H1 (cell line): ENCODE results near the gene TRIL.

Experiments used
- BRCA1 ChIP-seq: IDR thresholded peaks from 2 replicates; pipeline ENCODE4 v1.6.1; 2012; ENCODE audit warnings: low read depth, low read length, improper control_type of control experiment
- KDM1A ChIP-seq: fragments of 200-600, 300-600 bp; sonication (generic); IDR thresholded peaks from 2 replicates; pipeline ENCODE4 v1.7.1; 2016; ENCODE audit warnings: mild to moderate bottlenecking, low read length, borderline replicate concordance
- MAFK ChIP-seq: IDR thresholded peaks from 2 replicates; pipeline ENCODE4 v1.6.1; 2012; ENCODE audit warnings: low read depth, mild to moderate bottlenecking, improper control_type of control experiment, low read length
- POLR2A ChIP-seq, 2 experiments: IDR thresholded peaks; 1 replicate in 1 of 2; 2 replicates in 1 of 2; pipeline ENCODE4 v1.6.1; 2011; ENCODE audit warnings: low read depth in 2 of 2, low read length in 2 of 2, mild to moderate bottlenecking in 2 of 2; ENCODE audit errors: control extremely low read depth in 1 of 2
- POLR2AphosphoS5 ChIP-seq: IDR thresholded peaks from 2 replicates; pipeline ENCODE4 v1.6.1; 2011; ENCODE audit warnings: low read depth, low read length
- RFX5 ChIP-seq: IDR thresholded peaks from 2 replicates; pipeline ENCODE4 v1.6.1; 2011; ENCODE audit warnings: low read depth, low read length, improper control_type of control experiment, borderline replicate concordance
- SIRT6 ChIP-seq: IDR thresholded peaks from one replicate; pipeline ENCODE4 v1.7.1; 2012; ENCODE audit warnings: low read length, inconsistent platforms
- SUZ12 ChIP-seq: fragments of 200-600 bp; sonication (generic); IDR thresholded peaks from 2 replicates; pipeline ENCODE4 v1.6.1; 2012; ENCODE audit warnings: mild to moderate bottlenecking, inconsistent platforms, low read length, moderate library complexity, mixed read lengths
- TCF12 ChIP-seq: IDR thresholded peaks from 2 replicates; pipeline ENCODE4 v1.6.1; 2011; ENCODE audit warnings: low read depth, mild to moderate bottlenecking, low read length

- peak; percentile 84 for TF ChIP-seq MAFK
- TF ChIP-seq KDM1A = no peak
- no peak for TF ChIP-seq TCF12
- no peak for TF ChIP-seq RFX5
- TF ChIP-seq POLR2A (IDR thresholded peaks at IDR 0.05; ENCODE audit: control extremely low read depth in 1 of 2, low read depth in 2 of 2, low read length in 2 of 2) = no peak
- TF ChIP-seq BRCA1 = no peak
- TF ChIP-seq SUZ12 = no peak
- TF ChIP-seq SIRT6 = no peak
- TF ChIP-seq POLR2AphosphoS5 = no peak
Observed at GRCh38 chr7:28984631-28985030, 26.5 kb upstream of the TRIL start.
